Tibial artery (tissue), 4 donors: Measurements from ENCODE around the gene KIAA0825.

Experiments
- DNase-seq, 2 donors: peaks; one replicate each; pipeline ENCODE4 v3.0.0-alpha.2; 2019
- H3K27ac ChIP-seq, 2 donors: fragments of 200-600 bp; sonication (generic) in 1 of 2; 1 replicate in 1 of 2; 2 replicates in 1 of 2; pipeline ENCODE4 v1.5.1; 2018 to 2019; ENCODE audit warnings: mild to moderate bottlenecking in 1 of 2
- H3K27me3 ChIP-seq, 2 donors: fragments of 200-600 bp; sonication (generic) in 1 of 2; one replicate each; pipeline versions ENCODE4 v1.5.1 to v1.6.0; 2016 to 2019
- H3K36me3 ChIP-seq, 3 donors: fragments of 200-600 bp; sonication (generic) in 2 of 3; one replicate each; pipeline ENCODE4 v1.5.1; 2016 to 2019; ENCODE audit warnings: mild to moderate bottlenecking in 2 of 3
- H3K4me1 ChIP-seq, 4 donors: fragments of 200-600 bp; sonication (generic) in 2 of 4; 1 replicate in 3 of 4; 2 replicates in 1 of 4; pipeline ENCODE4 v1.5.1; 2016 to 2019
- H3K4me3 ChIP-seq, 2 donors: fragments of 200-600 bp; sonication (generic) in 1 of 2; 1 replicate in 1 of 2; 2 replicates in 1 of 2; pipeline ENCODE4 v1.5.1; 2018 to 2019; ENCODE audit warnings: mild to moderate bottlenecking in 2 of 2
- H3K9me3 ChIP-seq, 3 donors: fragments of 200-600 bp; sonication (generic) in 1 of 3; one replicate each; pipeline ENCODE4 v1.5.1; 2016 to 2019
- CTCF ChIP-seq, 2 experiments: fragments of 200-600 bp in 1 of 2; fragments of 450-650 bp in 1 of 2; IDR thresholded peaks; one replicate each; pipeline ENCODE4 v1.5.1; 2017 to 2019; ENCODE audit warnings: antibody characterized with exemption in 2 of 2, mild to moderate bottlenecking in 1 of 2, moderate library complexity in 1 of 2
- intact Hi-C: fragments of 100-400 bp; cut with DNase I; formaldehyde crosslinking; loops from one replicate; pipeline ENCODE4 v1.15.0; 2023; ENCODE audit warnings: low total_unique reads

Gene KIAA0825

GRCh38 chr5:94276751-94277150, 341.7 kb downstream of the KIAA0825 start:
- H3K27me3 ChIP-seq, result no peaks in the 10 kb centered on the region
- H3K36me3 ChIP-seq, result no peaks in the 10 kb centered on the region

DNA sequence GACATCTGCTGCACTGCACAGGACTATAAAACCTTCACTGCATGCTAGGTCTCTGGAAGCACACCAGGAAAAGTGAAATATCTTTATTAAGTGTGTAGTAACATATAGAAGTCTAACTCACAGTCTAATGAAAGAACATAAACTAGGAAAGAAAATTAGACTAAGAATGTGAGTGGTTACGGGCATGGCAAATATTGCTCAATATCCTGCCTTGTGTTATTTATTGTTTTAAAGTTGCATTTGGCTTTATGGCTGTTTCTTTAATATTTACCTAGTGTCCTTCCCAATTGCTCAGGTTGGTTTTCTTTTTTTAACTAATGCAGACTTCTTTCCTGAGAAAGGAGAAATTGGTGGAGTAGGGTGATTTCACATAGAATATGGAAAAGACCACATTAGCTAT, 342.4 kb downstream of the KIAA0825 start:
- H3K27ac ChIP-seq, result no peak overlapping the region
- no peak for DNase-seq
- TF ChIP-seq CTCF (IDR thresholded peaks at IDR 0.05), result no peak
- no peak overlapping the region for H3K4me3 ChIP-seq
- H3K9me3 ChIP-seq, result no peaks in the 10 kb centered on the region
- H3K36me3 ChIP-seq, result no peaks in the 10 kb centered on the region
- H3K4me1 ChIP-seq, result no peaks in the 10 kb centered on the region
- intact Hi-C loops, result no loop called here
- H3K27me3 ChIP-seq, result no peaks in the 10 kb centered on the region

More at GRCh38 chr5:94276751-94277150, 341.7 kb downstream of the KIAA0825 start:
- no peak for DNase-seq
- Histone ChIP-seq H3K4me1 (no peaks in the 10 kb centered on the region), H3K27ac (no peak overlapping the region), H3K9me3 (no peaks in the 10 kb centered on the region), H3K4me3 (no peak overlapping the region)
- intact Hi-C loops, result no loop called here
- no peak for TF ChIP-seq CTCF (IDR thresholded peaks at IDR 0.05)

DNA sequence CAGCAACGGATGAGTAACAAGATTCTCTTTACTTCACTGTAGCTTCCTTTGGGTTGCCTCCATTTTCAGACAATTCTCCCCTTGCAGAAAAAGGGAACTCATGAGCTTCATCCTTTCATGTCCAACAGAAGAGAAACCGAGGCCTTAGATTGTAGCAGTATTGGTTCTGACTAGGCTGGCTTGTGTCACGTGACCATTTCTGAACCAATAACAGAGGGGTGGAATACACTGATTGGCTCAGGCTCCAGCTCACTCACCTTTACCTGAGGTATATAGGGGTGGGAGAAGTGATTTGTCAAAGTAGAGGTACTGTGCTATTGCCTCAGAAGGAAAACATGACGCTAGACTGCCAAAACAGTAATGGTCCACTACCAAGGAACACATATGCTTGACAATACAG, 343.7 kb downstream of the KIAA0825 start:
- intact Hi-C loops, result no loop called here
- Histone ChIP-seq H3K36me3 (no peaks in the 10 kb centered on the region), H3K9me3 (no peaks in the 10 kb centered on the region), H3K4me3 (no peak overlapping the region), H3K27ac (no peak overlapping the region), H3K27me3 (no peaks in the 10 kb centered on the region), H3K4me1 (no peaks in the 10 kb centered on the region)
- DNase-seq, result no peak
- no peak for TF ChIP-seq CTCF (IDR thresholded peaks at IDR 0.05)

DNA sequence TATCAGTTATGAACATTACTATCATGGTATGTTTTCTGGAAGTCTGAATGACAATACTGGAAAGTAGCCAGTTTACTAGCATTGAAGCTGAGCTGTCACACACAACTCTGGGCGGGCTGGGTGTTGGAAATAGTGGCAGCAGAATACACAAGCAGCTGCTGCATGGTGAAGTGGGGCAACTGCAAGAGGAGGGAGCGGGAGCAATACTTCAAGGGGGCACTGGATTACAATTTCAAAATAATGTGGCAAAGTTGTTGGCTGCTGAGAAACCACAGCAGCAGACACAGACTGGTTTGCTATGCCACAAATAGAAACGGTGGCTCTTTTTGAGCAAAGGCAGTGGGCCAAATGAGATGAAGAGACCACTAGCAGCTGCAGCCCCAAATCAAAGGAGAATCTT, 350.2 kb downstream of the KIAA0825 start:
- Histone ChIP-seq H3K27ac (no peak overlapping the region), H3K9me3 (no peaks in the 10 kb centered on the region), H3K36me3 (no peaks in the 10 kb centered on the region), H3K4me3 (no peak overlapping the region), H3K4me1 (no peaks in the 10 kb centered on the region), H3K27me3 (no peaks in the 10 kb centered on the region)
- intact Hi-C loops, result no loop called here
- no peak for TF ChIP-seq CTCF (IDR thresholded peaks at IDR 0.05)
- DNase-seq, result no peak

DNA sequence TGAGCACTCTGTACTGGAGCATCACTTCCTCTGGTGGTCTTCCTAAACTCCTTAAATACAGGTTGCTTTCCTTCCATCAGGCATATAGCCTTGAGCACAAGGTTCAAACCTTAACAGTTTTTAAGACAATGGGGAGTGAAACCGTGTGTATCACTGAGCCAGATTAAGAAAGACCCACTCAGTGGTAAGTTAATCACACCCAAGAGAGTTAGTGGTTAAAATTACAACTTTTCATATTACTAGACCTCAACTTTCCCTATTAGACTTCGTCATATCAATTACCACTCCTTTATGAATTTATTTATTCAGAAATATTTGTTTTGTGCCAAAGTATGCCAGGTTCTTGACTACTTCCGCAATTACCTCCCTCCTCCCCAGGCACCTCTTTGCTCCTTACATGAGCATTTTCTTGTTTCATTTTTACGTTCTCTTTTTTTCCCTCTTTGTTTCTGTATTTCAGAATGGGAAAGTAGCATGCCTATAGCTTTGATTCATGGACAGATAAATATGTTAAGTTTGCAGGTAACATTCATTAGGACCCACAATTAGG, 351.0 kb downstream of the KIAA0825 start:
- no peak for TF ChIP-seq CTCF (IDR thresholded peaks at IDR 0.05)
- Histone ChIP-seq H3K4me1 (no peaks in the 10 kb centered on the region), H3K4me3 (no peak overlapping the region), H3K27ac (no peak overlapping the region), H3K9me3 (no peaks in the 10 kb centered on the region), H3K36me3 (no peaks in the 10 kb centered on the region), H3K27me3 (no peaks in the 10 kb centered on the region)
- no peak for DNase-seq
- intact Hi-C loops, result no loop called here

DNA sequence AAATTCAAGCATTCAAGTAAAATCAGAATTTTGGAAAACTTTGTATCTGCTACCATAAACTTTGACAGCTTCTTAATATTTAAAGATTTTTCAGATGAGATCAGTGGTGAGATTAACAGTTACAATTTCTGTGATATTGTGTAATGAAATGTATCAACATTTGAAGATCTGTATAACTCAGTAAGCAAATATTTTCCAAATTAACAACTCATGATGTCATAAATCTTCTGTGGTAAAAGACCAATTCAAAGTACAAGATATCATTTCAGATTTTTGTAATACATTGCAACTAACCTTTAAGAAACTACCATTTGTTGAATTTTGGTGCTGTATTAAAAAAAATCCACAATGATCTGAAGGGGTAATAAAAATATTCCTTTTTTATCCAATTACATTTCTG, 352.2 kb downstream of the KIAA0825 start:
- H3K27ac ChIP-seq, result no peak overlapping the region
- TF ChIP-seq CTCF (IDR thresholded peaks at IDR 0.05), result no peak
- no peaks in the 10 kb centered on the region for H3K36me3 ChIP-seq
- H3K4me3 ChIP-seq, result no peak overlapping the region
- no peaks in the 10 kb centered on the region for H3K27me3 ChIP-seq
- no peak for DNase-seq
- intact Hi-C loops, result no loop called here
- no peaks in the 10 kb centered on the region for H3K4me1 ChIP-seq
- no peaks in the 10 kb centered on the region for H3K9me3 ChIP-seq
